ENCODE results near the gene DNAL4.

DNAL4 gene

GRCh38 chr22:38828191-38828590 is 34.2 kb upstream of the DNAL4 start:
- DNase-seq (ENCODE audit: low read depth): no peak
- no peak overlapping the region for H3K4me3 ChIP-seq (ENCODE audit: low read depth, low read length)
- no peak for TF ChIP-seq CTCF (IDR thresholded peaks at IDR 0.05; ENCODE audit: insufficient read depth, low read depth, low read length, missing control alignments)

DNA sequence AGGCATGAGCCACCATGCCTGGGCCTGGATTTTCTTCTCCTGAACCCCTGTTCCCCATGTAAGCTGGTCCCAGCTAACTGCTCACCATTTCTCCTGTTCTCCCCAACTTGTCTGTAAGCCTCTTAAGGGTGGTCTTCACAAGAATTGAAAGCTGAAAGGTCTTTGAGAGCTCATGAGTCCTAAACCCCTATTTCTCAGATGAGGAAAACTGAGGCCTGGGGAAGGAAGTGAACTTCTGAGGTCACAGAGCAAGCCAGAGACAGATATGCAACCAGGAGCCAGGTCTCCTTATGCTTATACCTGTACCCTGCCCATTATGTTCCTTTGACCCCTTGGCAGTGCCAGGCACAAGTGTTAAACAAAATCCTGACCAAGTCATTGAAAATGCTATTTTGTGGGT is 33.6 kb upstream of the DNAL4 start:
- no peak for TF ChIP-seq CTCF (IDR thresholded peaks at IDR 0.05; ENCODE audit: insufficient read depth, low read depth, low read length, missing control alignments)
- no peak overlapping the region for H3K4me3 ChIP-seq (ENCODE audit: low read depth, low read length)
- DNase-seq (ENCODE audit: low read depth): no peak

DNA sequence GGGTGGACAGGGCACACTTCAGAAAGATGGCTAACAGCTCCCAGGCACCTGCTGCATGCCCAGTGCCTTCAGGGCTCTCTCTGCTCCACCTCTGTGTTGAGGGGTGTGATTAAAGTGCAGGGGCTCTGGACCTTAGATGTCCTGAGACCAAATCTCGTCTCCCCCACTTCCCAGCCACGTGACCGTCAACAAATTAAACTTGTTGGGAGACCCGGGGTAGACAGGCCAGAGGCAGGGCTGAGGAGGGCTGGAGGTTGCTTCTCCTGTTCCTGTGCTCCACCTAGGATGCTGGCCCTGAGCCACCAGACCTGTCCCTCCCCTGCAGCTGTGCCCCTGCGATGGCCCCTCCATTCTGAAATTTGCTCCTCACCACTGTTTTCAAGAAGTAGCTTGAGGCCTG is 32.9 kb upstream of the DNAL4 start:
- no peak for TF ChIP-seq CTCF (IDR thresholded peaks at IDR 0.05; ENCODE audit: insufficient read depth, low read depth, low read length, missing control alignments)
- no peak overlapping the region for H3K4me3 ChIP-seq (ENCODE audit: low read depth, low read length)
- DNase-seq (ENCODE audit: low read depth): no peak

DNA sequence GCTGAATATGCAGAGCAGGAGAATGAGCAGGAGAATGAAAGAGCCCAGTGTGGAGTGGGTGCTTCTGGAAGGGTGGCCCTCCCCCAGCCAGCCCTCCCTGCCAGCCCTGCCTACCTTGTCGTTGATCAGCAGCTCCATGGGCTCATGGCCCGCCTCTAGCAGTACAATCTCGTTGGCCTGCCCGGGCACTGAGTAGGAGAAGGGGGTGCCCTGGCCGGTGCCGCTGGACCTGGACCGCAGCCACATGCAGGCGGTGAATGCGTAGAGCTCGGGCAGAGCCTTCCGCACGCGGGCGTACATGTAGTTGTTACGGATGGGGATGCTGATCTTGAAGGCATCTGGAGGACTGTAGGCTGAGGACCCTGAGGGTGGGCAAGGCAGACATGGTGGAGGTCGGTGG is 32.4 kb upstream of the DNAL4 start:
- H3K4me3 ChIP-seq (ENCODE audit: low read depth, low read length): no peak overlapping the region
- no peak for DNase-seq (ENCODE audit: low read depth)
- TF ChIP-seq CTCF (IDR thresholded peaks at IDR 0.05; ENCODE audit: insufficient read depth, low read depth, low read length, missing control alignments): no peak

- no peak overlapping the region for H3K4me3 ChIP-seq (ENCODE audit: low read depth, low read length)
- peak; percentile 22 for TF ChIP-seq CTCF (IDR thresholded peaks at IDR 0.05; ENCODE audit: insufficient read depth, low read depth, low read length, missing control alignments)
- peak; percentile 66 for DNase-seq (ENCODE audit: low read depth)
Measured at GRCh38 chr22:38824585-38824984, 30.6 kb upstream of the DNAL4 start.

DNA sequence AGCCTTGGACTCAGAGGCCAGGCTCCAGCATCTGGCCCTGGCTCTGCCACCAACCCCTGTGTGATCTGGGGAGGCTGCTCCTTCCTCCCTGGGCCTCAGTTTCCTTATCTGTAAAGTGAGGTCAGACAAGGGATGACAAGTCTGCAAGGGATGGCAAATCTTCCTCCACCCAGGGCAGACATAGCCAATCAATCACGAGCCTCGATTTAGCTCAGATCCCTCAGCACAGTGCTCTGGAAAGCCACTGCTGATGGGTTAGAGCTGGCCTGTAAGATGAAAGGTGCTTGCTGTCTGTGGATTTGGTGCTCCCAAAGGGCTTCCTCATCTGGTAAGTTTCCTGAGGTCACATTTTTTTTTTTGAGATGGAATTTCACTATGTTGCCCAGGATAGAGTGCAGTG is 29.7 kb upstream of the DNAL4 start:
- H3K4me3 ChIP-seq (ENCODE audit: low read depth, low read length): no peak overlapping the region
- no peak for DNase-seq (ENCODE audit: low read depth)
- no peak for TF ChIP-seq CTCF (IDR thresholded peaks at IDR 0.05; ENCODE audit: insufficient read depth, low read depth, low read length, missing control alignments)

- TF ChIP-seq CTCF (IDR thresholded peaks at IDR 0.05; ENCODE audit: insufficient read depth, low read depth, low read length, missing control alignments): no peak
Measured at GRCh38 chr22:38823076-38823475, 29.1 kb upstream of the DNAL4 start.

More at GRCh38 chr22:38823076-38823475, 29.1 kb upstream of the DNAL4 start:
- no peak for DNase-seq (ENCODE audit: low read depth)
- H3K4me3 ChIP-seq (ENCODE audit: low read depth, low read length): no peak overlapping the region
